Middle frontal gyrus (tissue), 1 donor: ENCODE data around the gene SLC8A1.
"Not testable (repeated sequence)": the region's sequence is repeated elsewhere in the genome, so short reads cannot be mapped to it uniquely, and the experiment has no call there.

Experiments
- DNase-seq: peaks from one replicate; pipeline ENCODE4 v3.0.0-alpha.2; 2015; ENCODE audit warnings: low spot score; ENCODE audit errors: extremely low spot score

The SLC8A1 gene

GRCh38 chr2:40113272-40113968, 338.5 kb downstream of the SLC8A1 start:
- no peak for DNase-seq

DNA sequence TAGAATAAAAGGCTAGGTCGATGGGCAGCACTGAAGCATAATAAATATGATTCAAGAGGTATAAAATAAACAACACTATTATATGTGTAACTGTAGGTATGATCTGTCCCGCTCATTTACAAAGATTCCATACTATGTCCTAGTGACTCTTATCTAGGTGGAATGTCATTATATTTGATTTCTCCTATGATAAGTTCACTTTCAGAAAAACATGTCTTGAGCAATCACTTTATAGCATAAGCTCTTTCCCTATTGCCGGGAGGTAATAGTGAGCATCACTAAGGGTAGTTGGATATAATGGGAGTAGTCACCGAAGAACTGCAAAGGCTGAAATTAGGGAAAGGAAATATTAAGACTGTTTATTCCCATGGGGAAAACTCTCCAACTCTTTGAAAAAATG, 342.5 kb downstream of the SLC8A1 start:
- no peak for DNase-seq

DNA sequence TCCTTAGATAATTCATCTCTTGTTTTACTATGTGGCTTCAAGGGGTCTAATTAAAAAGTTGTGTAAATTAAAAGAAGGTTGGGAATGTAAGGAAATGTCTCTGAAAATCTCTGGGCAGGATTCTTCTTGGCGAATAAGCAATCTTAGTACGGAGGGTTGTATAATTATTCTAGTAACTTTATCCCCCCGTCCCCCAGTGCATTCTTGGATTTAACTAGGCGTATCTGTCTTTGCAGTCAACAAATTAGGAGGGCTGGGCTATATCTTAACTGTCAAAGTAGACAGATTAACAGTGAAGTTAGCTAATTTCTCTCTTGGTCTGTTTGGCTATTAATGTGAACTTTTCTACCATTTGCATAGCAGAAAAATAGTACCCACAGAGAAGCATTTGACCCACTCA, 343.0 kb downstream of the SLC8A1 start:
- no peak for DNase-seq

GRCh38 chr2:40106061-40106460, 345.8 kb downstream of the SLC8A1 start:
- DNase-seq: no peak

- DNase-seq: no peak
These were observed 346.3 kb downstream of the SLC8A1 start for GRCh38 chr2:40105593-40105992.

- DNase-seq: no peak
These were observed 348.3 kb downstream of the SLC8A1 start for GRCh38 chr2:40103590-40103989.

GRCh38 chr2:40103163-40103562, 348.7 kb downstream of the SLC8A1 start:
- no peak for DNase-seq

DNA sequence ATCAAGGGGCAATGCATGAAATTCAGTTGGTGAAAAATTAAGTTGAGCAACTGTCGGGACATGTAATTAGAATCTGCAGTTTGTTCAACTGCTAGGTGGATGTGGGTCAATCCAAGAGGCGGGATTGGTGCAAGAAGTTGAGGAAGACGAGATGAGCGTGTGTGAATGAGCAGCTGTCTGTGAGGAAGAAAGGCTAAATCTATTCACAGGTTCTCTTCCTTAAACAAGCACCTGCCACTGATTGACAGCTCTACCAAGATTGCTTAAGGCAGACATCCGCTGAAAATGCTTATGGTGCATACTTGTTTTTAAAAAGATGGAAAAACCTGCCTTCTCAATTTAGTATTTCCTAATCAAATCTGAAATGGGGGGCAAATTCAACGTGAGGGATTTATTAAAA, 349.4 kb downstream of the SLC8A1 start:
- no peak for DNase-seq

- DNase-seq: no peak
These were observed 350.7 kb downstream of the SLC8A1 start for GRCh38 chr2:40101131-40101575.

- DNase-seq: no peak
These were observed 351.2 kb downstream of the SLC8A1 start for GRCh38 chr2:40100676-40101075.

DNA sequence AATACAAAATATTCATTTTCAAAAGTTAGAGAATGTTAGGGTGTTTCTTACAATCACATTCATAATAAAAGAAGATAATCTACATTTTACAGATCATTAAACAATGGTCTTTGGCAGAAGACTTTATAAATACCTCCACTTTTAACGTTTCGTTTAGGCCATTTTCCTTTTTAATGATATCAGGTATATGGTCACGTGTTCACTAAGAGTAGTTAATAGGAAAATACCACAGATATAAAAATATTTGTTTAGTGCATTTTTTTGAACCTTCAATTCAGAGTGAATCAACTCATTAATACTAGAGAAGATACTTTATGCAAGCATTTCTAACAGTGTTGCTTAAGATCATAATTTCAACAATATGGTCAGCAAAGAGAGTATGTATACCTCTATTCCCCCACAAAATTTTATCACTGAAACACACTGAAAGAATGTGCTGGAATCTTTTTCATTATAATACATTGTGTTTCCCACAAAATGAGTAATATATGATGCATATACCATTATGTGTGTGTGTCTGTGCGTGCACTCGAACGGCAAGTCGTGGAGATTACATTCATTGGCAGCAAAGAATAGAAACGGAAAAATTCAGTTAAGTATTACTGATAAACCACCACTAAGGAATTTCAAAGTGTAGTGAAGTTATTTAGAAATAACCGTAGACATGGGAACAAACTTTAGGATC, 353.0 kb downstream of the SLC8A1 start:
- DNase-seq: no peak

GRCh38 chr2:40097691-40098385, 354.1 kb downstream of the SLC8A1 start:
- DNase-seq: no peak

DNA sequence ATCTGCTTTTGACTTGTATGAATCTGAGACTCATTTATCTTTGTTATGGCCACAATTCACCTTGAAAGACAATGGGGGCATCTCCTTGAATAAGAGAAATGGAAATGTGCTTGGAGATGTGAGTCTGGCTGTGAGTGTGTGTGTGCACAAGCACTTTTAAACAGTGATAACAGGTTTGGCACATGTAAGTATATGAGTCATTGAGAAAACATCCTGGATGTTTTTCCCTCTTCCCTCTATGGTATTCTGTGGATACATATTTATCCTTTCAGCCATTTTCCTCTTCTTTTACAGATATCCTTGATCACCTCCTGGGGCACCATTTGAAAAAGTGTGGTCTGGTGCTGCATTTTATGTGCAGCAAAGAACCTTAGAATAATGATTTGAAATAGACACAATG, 355.5 kb downstream of the SLC8A1 start:
- DNase-seq: no peak

GRCh38 chr2:40095000-40095399, 356.9 kb downstream of the SLC8A1 start:
- no peak for DNase-seq

GRCh38 chr2:40094451-40094850, 357.4 kb downstream of the SLC8A1 start:
- no peak for DNase-seq

- DNase-seq: no peak
These were observed 358.7 kb downstream of the SLC8A1 start for GRCh38 chr2:40093021-40093675.

DNA sequence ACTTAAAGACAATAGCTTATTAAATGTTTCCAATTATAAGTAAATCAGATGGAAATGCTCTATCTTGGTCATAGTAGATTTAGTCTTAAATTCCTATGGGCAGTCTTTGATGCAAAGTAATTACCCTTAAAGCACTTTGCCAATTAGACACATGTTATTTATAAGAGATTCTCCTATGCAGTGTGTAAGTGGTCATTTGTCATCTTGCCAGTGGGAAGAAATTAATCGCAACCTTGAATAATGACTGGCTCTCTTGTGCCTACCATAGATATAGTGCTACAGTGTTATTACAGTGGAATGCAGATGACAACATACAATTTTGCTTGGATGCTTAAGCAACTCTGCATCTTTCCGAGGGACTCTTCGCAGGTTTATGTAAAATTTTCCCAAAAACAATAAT, 361.8 kb downstream of the SLC8A1 start:
- DNase-seq: no peak

DNA sequence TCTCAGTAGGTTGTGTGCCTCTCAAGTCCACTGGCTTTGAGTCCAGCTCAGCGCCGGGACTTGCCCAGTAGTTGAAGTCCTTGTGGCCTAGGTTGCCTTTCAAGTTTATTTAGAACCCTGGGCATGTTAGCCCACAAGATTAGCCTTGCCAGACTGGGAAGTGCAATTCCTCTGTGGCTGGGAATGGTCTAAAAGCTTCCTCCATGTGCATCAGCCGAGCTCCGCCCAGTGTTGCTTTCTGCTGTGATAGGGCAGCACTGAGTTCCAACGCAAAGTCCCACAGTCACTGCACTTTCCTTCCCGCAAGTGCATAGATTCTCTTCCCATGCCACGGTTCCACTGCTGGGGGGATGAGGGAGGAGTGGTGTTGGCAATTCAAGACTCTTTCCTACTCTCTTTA, 364.0 kb downstream of the SLC8A1 start:
- no peak for DNase-seq

GRCh38 chr2:40087434-40087833, 364.5 kb downstream of the SLC8A1 start:
- no peak for DNase-seq

GRCh38 chr2:40085786-40086185, 366.1 kb downstream of the SLC8A1 start:
- DNase-seq: no peak

DNA sequence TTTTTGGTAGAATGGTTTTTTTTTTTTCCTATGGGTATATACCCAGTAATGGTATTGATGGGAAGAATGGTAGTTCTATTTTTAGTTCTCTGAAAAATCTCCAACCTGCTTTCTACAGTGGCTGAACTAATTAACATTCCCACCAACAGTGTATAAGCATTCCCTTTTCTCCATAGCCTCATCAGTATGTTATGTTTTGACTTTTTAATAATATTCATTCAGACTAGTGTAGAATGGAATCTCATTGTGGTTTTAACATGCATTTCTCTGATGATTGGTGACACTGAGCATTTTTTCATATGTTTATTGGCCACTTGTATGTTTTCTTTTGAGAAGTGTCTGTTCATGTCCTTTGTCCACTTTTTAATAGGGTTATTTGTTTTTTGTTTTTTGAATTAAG, 378.6 kb downstream of the SLC8A1 start:
- not testable (repeated sequence) for DNase-seq
